ENCODE measurements around the gene ATP6V1C2. TPM values are rescaled to one million over a fixed set of nuclear protein-coding genes. Genes with fewer than 3 reads are reported as not detected.

The ATP6V1C2 gene
- total and polyA plus RNA-seq, 4 donors = 0.55 to 2.5 (median 1.0) TPM

DNA sequence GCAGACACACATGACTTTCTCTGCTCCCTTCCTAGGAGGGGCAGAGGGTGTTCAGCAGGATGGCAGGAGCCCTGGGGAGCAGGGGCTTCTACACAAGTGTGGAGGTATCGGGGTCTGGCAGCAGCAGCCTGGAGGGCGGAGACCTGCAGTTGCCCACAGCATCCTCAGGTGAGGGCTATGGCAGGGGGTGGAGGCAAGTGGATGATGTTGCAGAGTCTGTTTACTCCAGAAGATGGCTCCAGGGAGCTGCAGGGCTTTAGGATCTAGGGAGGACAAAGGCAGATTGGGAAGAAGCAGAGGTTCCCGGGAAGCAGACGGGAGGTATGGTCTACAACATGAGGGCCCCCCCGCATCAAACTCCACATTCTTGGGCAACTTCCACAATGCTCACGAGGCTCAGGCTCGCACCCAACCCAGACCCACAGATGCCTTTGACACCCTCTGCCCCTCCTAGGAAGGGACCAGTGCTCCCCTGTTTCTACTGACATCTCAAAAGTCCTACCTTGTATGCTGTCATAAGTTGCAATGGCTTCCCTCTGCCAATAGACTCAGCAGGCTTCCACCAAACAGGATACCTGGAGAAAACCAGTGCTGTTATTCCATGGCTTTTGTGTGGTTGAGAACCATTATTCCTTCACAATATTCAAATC, 12.0 kb upstream of the ATP6V1C2 start:
- H3K27me3 ChIP-seq (ENCODE audit: control insufficient read depth in 3 of 3, insufficient read depth in 3 of 3, low read length in 2 of 3) = peaks cover 0 to 3% (median 0%) of the 10 kb centered on the region in 3 donors
- 27 to 30% methylated on average over 7 of the region's 7 CpGs for WGBS, 2 donors
- TF ChIP-seq CTCF (IDR thresholded peaks at IDR 0.05; ENCODE audit: control extremely low read depth, extremely low read depth) = no peak

DNA sequence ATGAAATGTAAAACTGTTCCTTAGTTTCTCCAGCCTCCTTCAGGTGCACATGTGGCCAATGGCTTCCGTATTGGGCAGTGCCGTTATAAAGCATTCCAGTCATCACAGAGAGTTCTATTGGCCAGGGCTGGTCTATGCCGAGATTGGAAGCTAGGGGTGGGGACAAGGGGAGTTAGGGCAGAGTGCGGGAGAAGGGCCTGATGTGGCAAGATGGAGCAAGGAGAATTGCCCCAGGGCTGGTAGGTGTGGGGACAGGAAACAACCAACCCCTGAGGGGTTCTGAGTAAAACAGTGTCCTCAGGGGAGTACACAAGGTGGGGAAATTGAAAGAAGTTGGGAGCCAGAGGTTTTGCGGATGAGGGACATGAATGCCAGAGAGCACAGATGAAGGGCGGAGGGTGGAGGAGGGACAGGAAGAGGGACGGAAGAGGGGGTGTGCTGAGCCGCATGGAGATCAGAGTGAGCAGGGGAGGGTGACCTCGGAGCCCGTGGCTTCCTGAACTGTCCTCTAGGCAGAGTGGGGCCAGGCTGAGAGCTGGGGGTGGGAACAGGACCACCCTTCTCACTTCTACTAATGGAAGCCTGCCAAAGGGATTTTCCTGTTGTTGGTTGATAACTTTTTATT, 9.1 kb upstream of the ATP6V1C2 start:
- Histone ChIP-seq H3K27ac (ENCODE audit: low read depth in 1 of 2, low read length in 1 of 2) (no peak overlapping the region), H3K4me3 (no peak overlapping the region), H3K36me3 (ENCODE audit: control insufficient read depth in 4 of 4, insufficient read depth in 4 of 4, low read length in 4 of 4) (no peaks in the 10 kb centered on the region), H3K9me3 (ENCODE audit: control insufficient read depth in 4 of 4, insufficient read depth in 3 of 4, low read length in 3 of 4) (peaks cover 0 to 2% (median 0%) of the 10 kb centered on the region in 4 donors), H3K4me1 (ENCODE audit: control insufficient read depth in 5 of 5, insufficient read depth in 5 of 5, low read length in 5 of 5) (no peaks in the 10 kb centered on the region), H3K27me3 (ENCODE audit: control insufficient read depth in 3 of 3, insufficient read depth in 3 of 3, low read length in 2 of 3) (peaks cover 0 to 4% (median 4%) of the 10 kb centered on the region in 3 donors), H3K9ac (ENCODE audit: insufficient read depth in 1 of 2, low read length in 2 of 2) (no peak overlapping the region)
- 31 to 35% methylated on average over 10 of the region's 10 CpGs for WGBS, 2 donors
- no peak for DNase-seq
- ATAC-seq (ENCODE audit: insufficient read depth, low FRiP score) = no peak
- TF ChIP-seq CTCF (IDR thresholded peaks at IDR 0.05; ENCODE audit: control extremely low read depth, extremely low read depth) = no peak

More for the DNA sequence above, 12.0 kb upstream of the ATP6V1C2 start:
- peaks cover 0 to 2% (median 0%) of the 10 kb centered on the region in 4 donors for H3K9me3 ChIP-seq (ENCODE audit: control insufficient read depth in 4 of 4, insufficient read depth in 3 of 4, low read length in 3 of 4)
- no peak for ATAC-seq (ENCODE audit: insufficient read depth, low FRiP score)
- H3K27ac ChIP-seq (ENCODE audit: low read depth in 1 of 2, low read length in 1 of 2) = no peak overlapping the region
- DNase-seq = no peak
- no peaks in the 10 kb centered on the region for H3K4me1 ChIP-seq (ENCODE audit: control insufficient read depth in 5 of 5, insufficient read depth in 5 of 5, low read length in 5 of 5)
- H3K36me3 ChIP-seq (ENCODE audit: control insufficient read depth in 4 of 4, insufficient read depth in 4 of 4, low read length in 4 of 4) = no peaks in the 10 kb centered on the region
- H3K4me3 ChIP-seq = no peak overlapping the region
- H3K9ac ChIP-seq (ENCODE audit: insufficient read depth in 1 of 2, low read length in 2 of 2) = no peak overlapping the region

DNA sequence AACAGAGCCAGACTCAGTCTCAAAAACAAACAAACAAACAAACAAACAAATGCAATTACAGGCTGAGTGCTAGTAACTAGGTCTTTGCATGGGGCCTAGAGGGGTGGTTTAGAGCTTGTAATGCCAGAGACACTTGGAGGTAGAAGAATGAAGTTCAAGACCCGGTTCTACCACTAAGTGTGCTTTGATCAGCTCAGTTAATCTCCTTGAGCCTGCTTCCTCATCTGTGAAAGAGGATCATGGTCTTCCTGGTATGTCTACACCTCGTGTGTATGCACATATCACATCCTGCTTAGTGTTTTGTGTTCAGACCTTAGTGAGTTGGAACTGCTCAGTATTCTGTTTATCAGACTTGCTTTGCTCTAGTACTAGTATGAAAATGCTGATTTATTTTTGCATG, 4.8 kb upstream of the ATP6V1C2 start:
- no peak for ATAC-seq (ENCODE audit: insufficient read depth, low FRiP score)
- TF ChIP-seq CTCF (IDR thresholded peaks at IDR 0.05; ENCODE audit: control extremely low read depth, extremely low read depth) = no peak
- Histone ChIP-seq H3K9ac (ENCODE audit: insufficient read depth in 1 of 2, low read length in 2 of 2) (no peak overlapping the region), H3K36me3 (ENCODE audit: control insufficient read depth in 4 of 4, insufficient read depth in 4 of 4, low read length in 4 of 4) (no peaks in the 10 kb centered on the region), H3K9me3 (ENCODE audit: control insufficient read depth in 4 of 4, insufficient read depth in 3 of 4, low read length in 3 of 4) (peaks cover 0 to 4% (median 0%) of the 10 kb centered on the region in 4 donors), H3K27me3 (ENCODE audit: control insufficient read depth in 3 of 3, insufficient read depth in 3 of 3, low read length in 2 of 3) (peaks cover 0 to 31% (median 18%) of the 10 kb centered on the region in 3 donors), H3K27ac (ENCODE audit: low read depth in 1 of 2, low read length in 1 of 2) (no peak overlapping the region), H3K4me1 (ENCODE audit: control insufficient read depth in 5 of 5, insufficient read depth in 5 of 5, low read length in 5 of 5) (peaks cover 0 to 3% (median 0%) of the 10 kb centered on the region in 5 donors), H3K4me3 (no peak overlapping the region)
- 28 to 47% methylated on average over 2 of the region's 2 CpGs for WGBS, 2 donors
- DNase-seq = no peak
